HepG2 (cell line): ENCODE results near the gene C2orf42. TPM values are rescaled to one million over a fixed set of nuclear protein-coding genes. Genes with fewer than 3 reads are reported as not detected.

Experiments used
- FLYWCH1 ChIP-seq: sonication (generic); formaldehyde crosslinking; IDR thresholded peaks from 2 replicates; pipeline ENCODE4 v1.8.1; 2023; ENCODE audit warnings: mild to moderate bottlenecking, missing genetic modification reagents
- KDM5B ChIP-seq: sonication (generic); formaldehyde crosslinking; IDR thresholded peaks from 2 replicates; pipeline ENCODE4 v1.4.0; 2020; ENCODE audit warnings: missing genetic modification reagents, mild to moderate bottlenecking, borderline replicate concordance
- NBN ChIP-seq: fragments of 450-650 bp; conservative IDR thresholded peaks from 2 replicates; pipeline ENCODE4 v1.6.1; 2017
- NFKBIZ ChIP-seq: IDR thresholded peaks from 2 replicates; pipeline ENCODE4 v1.6.1; 2018; ENCODE audit warnings: missing genetic modification reagents, missing compliant biosample characterization
- POLR2AphosphoS5 ChIP-seq: IDR thresholded peaks from 2 replicates; pipeline ENCODE4 v1.6.1; 2012; ENCODE audit warnings: low read depth, low read length
- RCOR2 ChIP-seq: IDR thresholded peaks from 2 replicates; pipeline ENCODE4 v1.6.1; 2016; ENCODE audit warnings: missing biosample characterization, missing genetic modification reagents
- RFXAP ChIP-seq: sonication (generic); formaldehyde crosslinking; IDR thresholded peaks from 2 replicates; pipeline ENCODE4 v1.4.0; 2020; ENCODE audit warnings: missing genetic modification reagents, borderline replicate concordance
- SNAPC2 ChIP-seq: sonication (generic); formaldehyde crosslinking; IDR thresholded peaks from 2 replicates; pipeline ENCODE4 v1.8.1; 2022; ENCODE audit warnings: mild to moderate bottlenecking, missing genetic modification reagents
- XRCC5 ChIP-seq: fragments of 200-400 bp; formaldehyde crosslinking; optimal IDR thresholded peaks from 2 replicates; pipeline ENCODE3; 2017; ENCODE audit warnings: mild to moderate bottlenecking, low read length
- ZFP41 ChIP-seq: sonication (generic); formaldehyde crosslinking; IDR thresholded peaks from 2 replicates; pipeline ENCODE4 v1.4.0; 2020; ENCODE audit warnings: mild to moderate bottlenecking, missing genetic modification reagents, borderline replicate concordance
- ZKSCAN5 ChIP-seq: sonication (generic); formaldehyde crosslinking; IDR thresholded peaks from 2 replicates; pipeline ENCODE4 v1.5.1; 2020; ENCODE audit warnings: mild to moderate bottlenecking, missing genetic modification reagents
- ZNF17 ChIP-seq: sonication (generic); formaldehyde crosslinking; IDR thresholded peaks from 2 replicates; pipeline ENCODE4 v1.5.0; 2020; ENCODE audit warnings: mild to moderate bottlenecking, missing genetic modification reagents
- ZNF547 ChIP-seq: sonication (generic); formaldehyde crosslinking; IDR thresholded peaks from 2 replicates; pipeline ENCODE4 v1.5.1; 2020; ENCODE audit warnings: mild to moderate bottlenecking, missing genetic modification reagents
- ZNF773 ChIP-seq: sonication (generic); formaldehyde crosslinking; IDR thresholded peaks from 2 replicates; pipeline ENCODE4 v1.4.0; 2020; ENCODE audit warnings: missing genetic modification reagents, borderline replicate concordance
- ZSCAN25 ChIP-seq: sonication (generic); formaldehyde crosslinking; IDR thresholded peaks from 2 replicates; pipeline ENCODE4 v1.8.0; 2022; ENCODE audit warnings: mild to moderate bottlenecking, missing genetic modification reagents
- polyA plus RNA-seq, 8 experiments: library from polyadenylated mRNA; depleted of rRNA in 3 of 8; stranded (reverse) in 7 of 8; unstranded in 1 of 8; fragments of >200 nt; fragmentation: Illumina TruSeq in 4 of 8; extraction: Trizol in 4 of 8; gene quantifications; 2 replicates each; pipeline versions ENCODE4 v1.2.1 to v1.2.3, GENCODE V29; 2011 to 2016; ENCODE audit warnings: low read depth in 4 of 8, missing spikeins in 1 of 8, mixed read lengths in 1 of 8; ENCODE audit not compliant: insufficient read depth in 1 of 8
- total RNA-seq, 5 experiments: library from RNA; depleted of rRNA; stranded (reverse); fragments of >200 nt; fragmentation: Illumina TruSeq; extraction: Trizol; gene quantifications; 2 replicates each; pipeline ENCODE4 v1.2.3, GENCODE V29; 2016; ENCODE audit warnings: low read depth in 1 of 5
- TF ChIP-seq, protein P1 (sequence below): sonication (generic); formaldehyde crosslinking; IDR thresholded peaks from 2 replicates; pipeline ENCODE4 v1.8.0; 2022; ENCODE audit warnings: mild to moderate bottlenecking, missing genetic modification reagents; ENCODE audit not compliant: insufficient replicate concordance
- TF ChIP-seq, protein P2 (sequence below): IDR thresholded peaks from 2 replicates; pipeline ENCODE4 v1.6.1; 2016
- TF ChIP-seq, protein P3 (sequence below): sonication (generic); formaldehyde crosslinking; IDR thresholded peaks from 2 replicates; pipeline ENCODE4 v1.4.0; 2020; ENCODE audit warnings: mild to moderate bottlenecking, missing genetic modification reagents
- TF ChIP-seq, protein P4 (sequence below): fragments of 450-650 bp; IDR thresholded peaks from 2 replicates; pipeline ENCODE4 v1.6.1; 2017
- TF ChIP-seq, protein P5 (sequence below): sonication (generic); formaldehyde crosslinking; IDR thresholded peaks from 2 replicates; pipeline ENCODE4 v1.5.0; 2020; ENCODE audit warnings: mild to moderate bottlenecking, missing genetic modification reagents
- TF ChIP-seq, protein P6 (sequence below): sonication (generic); formaldehyde crosslinking; conservative IDR thresholded peaks from 2 replicates; pipeline ENCODE4 v1.8.0; 2022; ENCODE audit warnings: low read depth, missing genetic modification reagents

Gene C2orf42
- total and polyA plus RNA-seq, 2 of the 13 experiments (the other 11 are each of a cell fraction or from before 2014, with no cell fraction given), result 9.3 to 9.9 TPM

DNA sequence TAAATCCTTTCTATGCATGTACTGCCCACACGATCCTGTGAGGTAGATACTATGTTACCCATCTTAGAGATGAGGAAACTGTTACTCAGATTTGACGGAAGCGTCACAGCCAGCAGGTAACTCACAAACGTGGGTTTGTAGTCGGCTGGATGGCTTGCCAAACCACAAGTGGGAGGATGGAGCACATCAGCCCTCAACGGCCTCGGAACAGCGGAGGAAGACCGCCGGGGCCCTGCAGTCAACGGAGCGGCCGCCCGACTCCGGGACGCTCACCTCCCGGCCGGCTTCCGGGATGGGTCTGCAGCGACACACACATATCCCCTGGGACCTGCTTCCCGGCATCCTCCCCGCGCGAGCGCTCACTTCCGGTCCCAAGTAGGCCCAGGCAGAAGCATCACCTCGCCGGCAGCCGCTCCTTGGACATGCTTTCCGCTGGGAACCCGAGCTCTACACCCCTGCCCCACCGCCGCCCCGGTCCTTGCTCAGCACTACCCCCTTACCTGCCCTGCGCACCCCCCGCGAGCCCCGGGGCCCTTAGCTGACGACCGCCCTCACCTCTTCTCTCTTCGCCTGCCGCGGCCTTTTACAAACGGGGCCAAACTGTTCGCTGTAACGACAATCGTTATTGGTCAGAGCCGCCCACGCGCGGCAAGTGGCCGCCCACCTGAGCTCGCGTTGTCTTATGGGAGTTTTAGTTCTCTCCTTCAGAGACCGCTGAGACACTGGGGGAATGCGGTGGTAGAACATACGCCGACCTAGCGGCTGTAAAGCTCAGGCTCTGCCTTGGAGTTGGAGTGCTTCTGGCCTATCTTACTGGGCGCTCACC, at the start of gene C2orf42 (continued):
- TF ChIP-seq, protein P1, sequence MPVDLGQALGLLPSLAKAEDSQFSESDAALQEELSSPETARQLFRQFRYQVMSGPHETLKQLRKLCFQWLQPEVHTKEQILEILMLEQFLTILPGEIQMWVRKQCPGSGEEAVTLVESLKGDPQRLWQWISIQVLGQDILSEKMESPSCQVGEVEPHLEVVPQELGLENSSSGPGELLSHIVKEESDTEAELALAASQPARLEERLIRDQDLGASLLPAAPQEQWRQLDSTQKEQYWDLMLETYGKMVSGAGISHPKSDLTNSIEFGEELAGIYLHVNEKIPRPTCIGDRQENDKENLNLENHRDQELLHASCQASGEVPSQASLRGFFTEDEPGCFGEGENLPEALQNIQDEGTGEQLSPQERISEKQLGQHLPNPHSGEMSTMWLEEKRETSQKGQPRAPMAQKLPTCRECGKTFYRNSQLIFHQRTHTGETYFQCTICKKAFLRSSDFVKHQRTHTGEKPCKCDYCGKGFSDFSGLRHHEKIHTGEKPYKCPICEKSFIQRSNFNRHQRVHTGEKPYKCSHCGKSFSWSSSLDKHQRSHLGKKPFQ (CRISPR knock-in tag), result no peak
- TF ChIP-seq ZNF17 (CRISPR knock-in tag), result no peak
- peak; percentile 82 for TF ChIP-seq POLR2AphosphoS5
- peak; percentile 90 for TF ChIP-seq ZNF547
- TF ChIP-seq, protein P2, sequence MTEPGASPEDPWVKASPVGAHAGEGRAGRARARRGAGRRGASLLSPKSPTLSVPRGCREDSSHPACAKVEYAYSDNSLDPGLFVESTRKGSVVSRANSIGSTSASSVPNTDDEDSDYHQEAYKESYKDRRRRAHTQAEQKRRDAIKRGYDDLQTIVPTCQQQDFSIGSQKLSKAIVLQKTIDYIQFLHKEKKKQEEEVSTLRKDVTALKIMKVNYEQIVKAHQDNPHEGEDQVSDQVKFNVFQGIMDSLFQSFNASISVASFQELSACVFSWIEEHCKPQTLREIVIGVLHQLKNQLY (CRISPR knock-in tag), result peak; percentile 71
- TF ChIP-seq SNAPC2, result peak; percentile 40; the same call in 1 of the 2 replicates
- peak; percentile 90 for TF ChIP-seq NFKBIZ (CRISPR knock-in tag)
- TF ChIP-seq, protein P3, sequence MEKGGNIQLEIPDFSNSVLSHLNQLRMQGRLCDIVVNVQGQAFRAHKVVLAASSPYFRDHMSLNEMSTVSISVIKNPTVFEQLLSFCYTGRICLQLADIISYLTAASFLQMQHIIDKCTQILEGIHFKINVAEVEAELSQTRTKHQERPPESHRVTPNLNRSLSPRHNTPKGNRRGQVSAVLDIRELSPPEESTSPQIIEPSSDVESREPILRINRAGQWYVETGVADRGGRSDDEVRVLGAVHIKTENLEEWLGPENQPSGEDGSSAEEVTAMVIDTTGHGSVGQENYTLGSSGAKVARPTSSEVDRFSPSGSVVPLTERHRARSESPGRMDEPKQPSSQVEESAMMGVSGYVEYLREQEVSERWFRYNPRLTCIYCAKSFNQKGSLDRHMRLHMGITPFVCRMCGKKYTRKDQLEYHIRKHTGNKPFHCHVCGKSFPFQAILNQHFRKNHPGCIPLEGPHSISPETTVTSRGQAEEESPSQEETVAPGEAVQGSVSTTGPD (CRISPR knock-in tag), result no peak
- peak; percentile 91; the same call in 1 of the 2 replicates for TF ChIP-seq KDM5B
- peak; percentile 92 for TF ChIP-seq ZSCAN25 (CRISPR knock-in tag)
- 0 out of 2 replicates have a peak, but pooled peaks have one; percentile 79 for TF ChIP-seq FLYWCH1
- peak; percentile 72; the same call in 1 of the 2 replicates for TF ChIP-seq ZKSCAN5 (CRISPR knock-in tag)
- peak; percentile 91 for TF ChIP-seq ZFP41 (CRISPR knock-in tag)
- peak; percentile 93 for TF ChIP-seq RFXAP (CRISPR knock-in tag)
- TF ChIP-seq NBN, result no peak
- TF ChIP-seq, protein P4, sequence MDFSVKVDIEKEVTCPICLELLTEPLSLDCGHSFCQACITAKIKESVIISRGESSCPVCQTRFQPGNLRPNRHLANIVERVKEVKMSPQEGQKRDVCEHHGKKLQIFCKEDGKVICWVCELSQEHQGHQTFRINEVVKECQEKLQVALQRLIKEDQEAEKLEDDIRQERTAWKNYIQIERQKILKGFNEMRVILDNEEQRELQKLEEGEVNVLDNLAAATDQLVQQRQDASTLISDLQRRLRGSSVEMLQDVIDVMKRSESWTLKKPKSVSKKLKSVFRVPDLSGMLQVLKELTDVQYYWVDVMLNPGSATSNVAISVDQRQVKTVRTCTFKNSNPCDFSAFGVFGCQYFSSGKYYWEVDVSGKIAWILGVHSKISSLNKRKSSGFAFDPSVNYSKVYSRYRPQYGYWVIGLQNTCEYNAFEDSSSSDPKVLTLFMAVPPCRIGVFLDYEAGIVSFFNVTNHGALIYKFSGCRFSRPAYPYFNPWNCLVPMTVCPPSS, result no peak
- TF ChIP-seq ZNF773 (CRISPR knock-in tag), result no peak
- no peak; the same call in none of the 2 replicates for TF ChIP-seq RCOR2 (CRISPR knock-in tag)
- TF ChIP-seq, protein P5, sequence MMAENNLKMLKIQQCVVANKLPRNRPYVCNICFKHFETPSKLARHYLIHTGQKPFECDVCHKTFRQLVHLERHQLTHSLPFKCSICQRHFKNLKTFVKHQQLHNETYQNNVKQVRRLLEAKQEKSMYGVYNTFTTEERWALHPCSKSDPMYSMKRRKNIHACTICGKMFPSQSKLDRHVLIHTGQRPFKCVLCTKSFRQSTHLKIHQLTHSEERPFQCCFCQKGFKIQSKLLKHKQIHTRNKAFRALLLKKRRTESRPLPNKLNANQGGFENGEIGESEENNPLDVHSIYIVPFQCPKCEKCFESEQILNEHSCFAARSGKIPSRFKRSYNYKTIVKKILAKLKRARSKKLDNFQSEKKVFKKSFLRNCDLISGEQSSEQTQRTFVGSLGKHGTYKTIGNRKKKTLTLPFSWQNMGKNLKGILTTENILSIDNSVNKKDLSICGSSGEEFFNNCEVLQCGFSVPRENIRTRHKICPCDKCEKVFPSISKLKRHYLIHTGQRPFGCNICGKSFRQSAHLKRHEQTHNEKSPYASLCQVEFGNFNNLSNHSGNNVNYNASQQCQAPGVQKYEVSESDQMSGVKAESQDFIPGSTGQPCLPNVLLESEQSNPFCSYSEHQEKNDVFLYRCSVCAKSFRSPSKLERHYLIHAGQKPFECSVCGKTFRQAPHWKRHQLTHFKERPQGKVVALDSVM (CRISPR knock-in tag), result peak; percentile 79
- peak; percentile 85 for TF ChIP-seq XRCC5
- TF ChIP-seq, protein P6, sequence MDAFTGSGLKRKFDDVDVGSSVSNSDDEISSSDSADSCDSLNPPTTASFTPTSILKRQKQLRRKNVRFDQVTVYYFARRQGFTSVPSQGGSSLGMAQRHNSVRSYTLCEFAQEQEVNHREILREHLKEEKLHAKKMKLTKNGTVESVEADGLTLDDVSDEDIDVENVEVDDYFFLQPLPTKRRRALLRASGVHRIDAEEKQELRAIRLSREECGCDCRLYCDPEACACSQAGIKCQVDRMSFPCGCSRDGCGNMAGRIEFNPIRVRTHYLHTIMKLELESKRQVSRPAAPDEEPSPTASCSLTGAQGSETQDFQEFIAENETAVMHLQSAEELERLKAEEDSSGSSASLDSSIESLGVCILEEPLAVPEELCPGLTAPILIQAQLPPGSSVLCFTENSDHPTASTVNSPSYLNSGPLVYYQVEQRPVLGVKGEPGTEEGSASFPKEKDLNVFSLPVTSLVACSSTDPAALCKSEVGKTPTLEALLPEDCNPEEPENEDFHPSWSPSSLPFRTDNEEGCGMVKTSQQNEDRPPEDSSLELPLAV, result no peak
